ENCODE results near the gene HMGCS2. TPM values are rescaled to one million over a fixed set of nuclear protein-coding genes. Genes with fewer than 3 reads are reported as not detected.

HMGCS2 gene
- total RNA-seq, 1 donor from 2014 or later = not detected

DNA sequence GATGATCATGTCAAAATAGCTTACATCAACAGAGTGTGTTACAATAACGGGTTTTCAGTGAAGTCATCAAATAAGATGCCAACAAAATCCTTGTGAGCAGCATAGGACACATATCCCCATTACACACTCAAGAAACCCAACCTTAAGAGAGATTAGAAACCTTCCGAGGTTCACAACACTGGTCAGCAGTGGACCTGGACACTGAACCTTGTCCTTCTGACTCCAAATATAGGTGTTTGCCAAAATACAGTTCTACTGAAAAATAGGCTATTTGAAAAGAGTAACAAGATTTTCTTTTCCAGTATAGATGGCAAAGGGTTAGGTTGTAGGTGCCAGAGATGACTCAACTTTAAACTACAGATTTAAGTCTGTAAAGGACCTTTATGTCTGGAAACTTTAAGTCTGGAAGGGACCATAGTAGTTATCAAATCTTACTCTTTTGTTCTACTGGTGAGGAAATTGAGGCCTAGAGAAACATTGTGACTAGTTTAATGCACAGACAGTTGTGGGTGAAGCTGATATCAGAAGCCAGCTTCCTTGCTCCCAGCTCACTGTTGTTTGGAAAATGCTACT is 43.4 kb upstream of the HMGCS2 start:
- TF ChIP-seq, protein P1, sequence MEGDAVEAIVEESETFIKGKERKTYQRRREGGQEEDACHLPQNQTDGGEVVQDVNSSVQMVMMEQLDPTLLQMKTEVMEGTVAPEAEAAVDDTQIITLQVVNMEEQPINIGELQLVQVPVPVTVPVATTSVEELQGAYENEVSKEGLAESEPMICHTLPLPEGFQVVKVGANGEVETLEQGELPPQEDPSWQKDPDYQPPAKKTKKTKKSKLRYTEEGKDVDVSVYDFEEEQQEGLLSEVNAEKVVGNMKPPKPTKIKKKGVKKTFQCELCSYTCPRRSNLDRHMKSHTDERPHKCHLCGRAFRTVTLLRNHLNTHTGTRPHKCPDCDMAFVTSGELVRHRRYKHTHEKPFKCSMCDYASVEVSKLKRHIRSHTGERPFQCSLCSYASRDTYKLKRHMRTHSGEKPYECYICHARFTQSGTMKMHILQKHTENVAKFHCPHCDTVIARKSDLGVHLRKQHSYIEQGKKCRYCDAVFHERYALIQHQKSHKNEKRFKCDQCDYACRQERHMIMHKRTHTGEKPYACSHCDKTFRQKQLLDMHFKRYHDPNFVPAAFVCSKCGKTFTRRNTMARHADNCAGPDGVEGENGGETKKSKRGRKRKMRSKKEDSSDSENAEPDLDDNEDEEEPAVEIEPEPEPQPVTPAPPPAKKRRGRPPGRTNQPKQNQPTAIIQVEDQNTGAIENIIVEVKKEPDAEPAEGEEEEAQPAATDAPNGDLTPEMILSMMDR (IDR thresholded peaks at IDR 0.05) = no peak
- Mint-ChIP-seq H3K9me3 (no peaks in the 10 kb centered on the region), H3K36me3 (no peaks in the 10 kb centered on the region), H3K4me1 (no peaks in the 10 kb centered on the region), H3K4me3 (no peak overlapping the region), H3K27me3 (ENCODE audit: insufficient read depth, low read depth) (no peaks in the 10 kb centered on the region), H3K27ac (no peak overlapping the region)
- Histone ChIP-seq H3K36me3 (no peaks in the 10 kb centered on the region), H3K27ac (no peak overlapping the region), H3K9ac (no peak overlapping the region), H3F3A (ENCODE audit: low read depth) (no peaks in the 10 kb centered on the region), H3K4me2 (no peak overlapping the region), H3K4me3 (no peak overlapping the region), H2AFZ (replicated peaks) (no peak overlapping the region), H3K9me3 (ENCODE audit: low read depth) (no peaks in the 10 kb centered on the region), H3K79me2 (ENCODE audit: low read depth) (no peaks in the 10 kb centered on the region), H4K20me1 (ENCODE audit: low read depth) (no peaks in the 10 kb centered on the region), H3K4me1 (no peaks in the 10 kb centered on the region), H3K27me3 (no peaks in the 10 kb centered on the region)
- no peak for DNase-seq (ENCODE audit: low spot score)

DNA sequence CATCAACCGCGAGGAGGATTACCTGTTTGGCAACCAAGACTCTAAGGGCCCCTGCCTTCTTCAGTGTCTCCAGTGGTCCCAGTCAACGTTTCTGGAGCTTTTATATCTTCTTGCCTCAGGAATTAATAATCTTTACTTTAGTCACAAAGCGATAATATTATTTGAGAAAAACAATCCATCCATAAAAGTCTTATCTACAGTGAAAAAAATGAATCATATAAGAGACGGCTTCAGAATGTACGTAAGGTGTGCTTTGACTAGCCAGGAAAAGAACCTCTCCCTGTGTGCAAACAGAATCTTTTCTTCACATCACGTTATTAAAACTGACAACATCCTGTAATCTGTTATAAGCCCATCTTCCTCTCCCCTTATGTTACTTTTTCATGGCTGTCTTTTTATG is 42.7 kb upstream of the HMGCS2 start, which contains the start of gene REG4:
Gene REG4, minus strand, starts transcription at position 74 of the 400 bp plus-strand sequence. CDS start 2,691 bp downstream, outside the sequence.
- no peaks in the 10 kb centered on the region for H3K36me3 ChIP-seq
- no peaks in the 10 kb centered on the region for H3K9me3 ChIP-seq (ENCODE audit: low read depth)
- no peaks in the 10 kb centered on the region for H3K27me3 ChIP-seq
- no peaks in the 10 kb centered on the region for H3K4me1 ChIP-seq
- no peaks in the 10 kb centered on the region for H3F3A ChIP-seq (ENCODE audit: low read depth)
- no peaks in the 10 kb centered on the region for H3K79me2 ChIP-seq (ENCODE audit: low read depth)
- H2AFZ ChIP-seq (replicated peaks) = no peak within 1 kb of the TSS
- H3K9ac ChIP-seq = no peak within 1 kb of the TSS
- no peak within 1 kb of the TSS for H3K4me3 ChIP-seq
- H3K27me3 Mint-ChIP-seq (ENCODE audit: insufficient read depth, low read depth) = peaks cover under 1% of the 10 kb centered on the region
- DNase-seq (ENCODE audit: low spot score) = no peak
- H3K4me1 Mint-ChIP-seq = no peaks in the 10 kb centered on the region
- H3K9me3 Mint-ChIP-seq = no peaks in the 10 kb centered on the region
- H3K27ac Mint-ChIP-seq = no peak within 1 kb of the TSS
- no peak within 1 kb of the TSS for H3K4me2 ChIP-seq
- TF ChIP-seq EZH2phosphoT487 (IDR thresholded peaks at IDR 0.05) = no peak
- TF ChIP-seq, protein P1 (IDR thresholded peaks at IDR 0.05) = no peak
- TF ChIP-seq EZH2 (IDR thresholded peaks at IDR 0.05) = no peak
- no peaks in the 10 kb centered on the region for H3K36me3 Mint-ChIP-seq
- no peak within 1 kb of the TSS for H3K4me3 Mint-ChIP-seq
- no peak within 1 kb of the TSS for H3K27ac ChIP-seq
- no peaks in the 10 kb centered on the region for H4K20me1 ChIP-seq (ENCODE audit: low read depth)

DNA sequence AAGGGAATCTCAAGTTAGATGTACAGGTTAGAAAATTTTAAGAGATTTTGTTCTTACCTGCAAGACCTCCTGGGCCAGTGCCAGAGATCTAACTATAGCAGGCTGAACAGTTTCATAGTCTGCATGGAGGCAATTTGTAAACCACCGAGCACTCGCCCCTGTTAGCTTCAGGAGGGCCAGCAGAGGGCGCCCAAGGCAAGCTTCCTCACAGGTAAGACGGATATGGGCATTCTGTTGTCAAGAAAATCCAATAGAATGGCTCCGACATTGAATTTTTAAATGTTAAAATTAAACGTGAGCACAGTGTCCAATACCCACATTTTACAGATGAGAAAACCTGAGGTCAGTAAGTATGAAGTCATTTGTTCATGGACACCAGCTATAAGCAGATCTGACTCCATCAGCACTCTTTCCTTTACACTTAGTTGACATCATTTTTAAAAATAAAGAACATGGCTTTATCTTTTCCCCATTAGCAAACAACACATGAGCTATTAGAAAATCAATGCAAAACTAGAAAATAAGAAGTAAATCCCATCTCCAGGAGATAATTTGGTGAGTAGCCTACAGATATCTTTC is 40.4 kb upstream of the HMGCS2 start:
- H3K27me3 Mint-ChIP-seq (ENCODE audit: insufficient read depth, low read depth) = peaks cover 6% of the 10 kb centered on the region
- Histone ChIP-seq H3K4me2 (no peak overlapping the region), H3K9me3 (ENCODE audit: low read depth) (no peaks in the 10 kb centered on the region), H4K20me1 (ENCODE audit: low read depth) (no peaks in the 10 kb centered on the region), H3K27ac (no peak overlapping the region), H3K27me3 (no peaks in the 10 kb centered on the region), H3K9ac (no peak overlapping the region), H2AFZ (replicated peaks) (peak overlapping the region; percentile 72), H3K4me1 (no peaks in the 10 kb centered on the region), H3K4me3 (no peak overlapping the region), H3K79me2 (ENCODE audit: low read depth) (no peaks in the 10 kb centered on the region), H3K36me3 (no peaks in the 10 kb centered on the region), H3F3A (ENCODE audit: low read depth) (no peaks in the 10 kb centered on the region)
- no peaks in the 10 kb centered on the region for H3K9me3 Mint-ChIP-seq
- no peak overlapping the region for H3K27ac Mint-ChIP-seq
- no peaks in the 10 kb centered on the region for H3K36me3 Mint-ChIP-seq
- H3K4me1 Mint-ChIP-seq = no peaks in the 10 kb centered on the region
- H3K4me3 Mint-ChIP-seq = no peak overlapping the region
- DNase-seq (ENCODE audit: low spot score) = peak; percentile 77
- no peak for TF ChIP-seq EZH2phosphoT487 (IDR thresholded peaks at IDR 0.05)
- TF ChIP-seq, protein P1 (IDR thresholded peaks at IDR 0.05) = peak; percentile 99
